GM19240 (cell line): Measurements from ENCODE around the gene FBXW2.

Source experiments
- DNase-seq: peaks from one replicate; pipeline ENCODE4 v3.0.0; 2011; ENCODE audit warnings: low spot score; ENCODE audit not compliant: insufficient read length

Gene FBXW2

GRCh38 chr9:120715389-120715924 lies 77.8 kb downstream of the FBXW2 start:
- no peak for DNase-seq

- no peak for DNase-seq
Observed at GRCh38 chr9:120714846-120715388, 78.3 kb downstream of the FBXW2 start.

GRCh38 chr9:120714088-120714845 lies 78.9 kb downstream of the FBXW2 start, which contains the start of gene MEGF9:
Gene MEGF9, minus strand, starts transcription at chr9:120714470. Its CDS starts 112 bp downstream, at chr9:120714358.
- DNase-seq, result peak; percentile 87

- no peak for DNase-seq
Observed at GRCh38 chr9:120713257-120714087, 79.7 kb downstream of the FBXW2 start.

GRCh38 chr9:120712539-120713031 lies 80.6 kb downstream of the FBXW2 start:
- DNase-seq, result no peak

- DNase-seq, result no peak
Observed at GRCh38 chr9:120711841-120712538, 81.2 kb downstream of the FBXW2 start.

GRCh38 chr9:120711354-120711753 lies 81.9 kb downstream of the FBXW2 start:
- no peak for DNase-seq

GRCh38 chr9:120710110-120710981 lies 82.9 kb downstream of the FBXW2 start:
- no peak for DNase-seq

GRCh38 chr9:120708526-120709224 lies 84.5 kb downstream of the FBXW2 start:
- no peak for DNase-seq

- no peak for DNase-seq
Observed at GRCh38 chr9:120707170-120707569, 86.0 kb downstream of the FBXW2 start.
